ENCODE data around the gene GADL1. TPM values are rescaled to one million over a fixed set of nuclear protein-coding genes. Genes with fewer than 3 reads are reported as not detected.

GADL1 gene
- total RNA-seq, 4 donors from 2014 or later = 0.13 to 0.55 (median 0.42) TPM

DNA sequence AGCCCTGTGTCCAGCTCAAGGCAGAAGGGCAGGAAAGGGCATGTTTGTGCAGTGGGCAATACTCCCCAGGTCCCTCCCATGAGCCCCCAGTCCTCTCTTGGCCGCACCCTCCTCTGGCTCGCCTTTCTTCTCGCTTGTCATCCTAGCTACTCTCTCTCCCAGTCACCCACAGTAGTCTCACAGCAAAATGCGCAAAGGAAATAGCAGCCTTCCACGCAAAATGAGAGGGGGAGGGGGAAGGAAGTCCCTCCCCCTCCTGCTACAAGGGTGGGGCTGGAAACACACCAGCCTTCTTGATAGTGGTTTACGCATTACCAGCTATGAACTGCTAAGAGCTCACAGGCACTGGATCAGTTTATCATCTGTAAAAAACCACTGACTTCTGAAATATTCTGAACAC lies 83.8 kb downstream of the GADL1 start:
- peak overlapping the region; percentile 15 to 41 (median 36) for H3K4me3 ChIP-seq
- peak in 1 of 2 donors; percentile 36 for DNase-seq

DNA sequence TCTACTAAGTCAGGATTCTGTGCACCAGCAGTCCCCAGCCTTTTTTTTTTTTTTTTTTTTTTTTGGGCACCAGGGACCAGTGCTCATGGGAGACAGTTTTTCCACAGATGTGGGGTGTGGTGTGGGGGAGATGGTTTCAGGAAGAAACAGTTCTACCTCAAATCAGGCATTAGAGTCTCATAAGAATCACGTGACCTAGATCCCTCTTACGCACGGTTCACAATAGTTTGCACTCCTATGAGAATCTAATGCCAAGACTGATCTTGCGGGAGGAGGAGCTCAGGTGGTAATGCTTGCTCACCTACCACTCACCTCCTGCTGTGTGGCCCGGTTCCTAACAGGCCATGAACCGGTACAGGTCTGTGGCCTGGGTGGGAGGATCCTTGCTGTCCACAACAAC lies 88.8 kb downstream of the GADL1 start:
- intact Hi-C loops (cut with DNase I; ENCODE audit: low total_unique reads) = no loop called here
- ATAC-seq = no peak

More for the DNA sequence above, 83.8 kb downstream of the GADL1 start:
- Histone ChIP-seq H3K36me3 (no peaks in the 10 kb centered on the region), H3K4me1 (peaks cover 19 to 25% of the 10 kb centered on the region in 2 donors), H3K27me3 (no peaks in the 10 kb centered on the region), H3K9me3 (no peaks in the 10 kb centered on the region), H3K27ac (peak overlapping the region; percentile 78 to 84 (median 81))
- peak; percentile 40 to 83 for ATAC-seq
- intact Hi-C loops (cut with DNase I; ENCODE audit: low total_unique reads) = loop anchor here (1.0 kb wide), 1 partner anchor 16 kb away; no protein-coding TSS in a partner anchor
- in situ Hi-C loops (cut with MboI; ENCODE audit: low sequenced_read_pairs in 4 of 4) = no loop called here
- TF ChIP-seq, protein P1, sequence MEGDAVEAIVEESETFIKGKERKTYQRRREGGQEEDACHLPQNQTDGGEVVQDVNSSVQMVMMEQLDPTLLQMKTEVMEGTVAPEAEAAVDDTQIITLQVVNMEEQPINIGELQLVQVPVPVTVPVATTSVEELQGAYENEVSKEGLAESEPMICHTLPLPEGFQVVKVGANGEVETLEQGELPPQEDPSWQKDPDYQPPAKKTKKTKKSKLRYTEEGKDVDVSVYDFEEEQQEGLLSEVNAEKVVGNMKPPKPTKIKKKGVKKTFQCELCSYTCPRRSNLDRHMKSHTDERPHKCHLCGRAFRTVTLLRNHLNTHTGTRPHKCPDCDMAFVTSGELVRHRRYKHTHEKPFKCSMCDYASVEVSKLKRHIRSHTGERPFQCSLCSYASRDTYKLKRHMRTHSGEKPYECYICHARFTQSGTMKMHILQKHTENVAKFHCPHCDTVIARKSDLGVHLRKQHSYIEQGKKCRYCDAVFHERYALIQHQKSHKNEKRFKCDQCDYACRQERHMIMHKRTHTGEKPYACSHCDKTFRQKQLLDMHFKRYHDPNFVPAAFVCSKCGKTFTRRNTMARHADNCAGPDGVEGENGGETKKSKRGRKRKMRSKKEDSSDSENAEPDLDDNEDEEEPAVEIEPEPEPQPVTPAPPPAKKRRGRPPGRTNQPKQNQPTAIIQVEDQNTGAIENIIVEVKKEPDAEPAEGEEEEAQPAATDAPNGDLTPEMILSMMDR (IDR thresholded peaks at IDR 0.05 in 4 of 5, conservative IDR thresholded peaks at IDR 0.05 in 1 of 5) = no peak
- no peak for TF ChIP-seq POLR2A (IDR thresholded peaks at IDR 0.05)

DNA sequence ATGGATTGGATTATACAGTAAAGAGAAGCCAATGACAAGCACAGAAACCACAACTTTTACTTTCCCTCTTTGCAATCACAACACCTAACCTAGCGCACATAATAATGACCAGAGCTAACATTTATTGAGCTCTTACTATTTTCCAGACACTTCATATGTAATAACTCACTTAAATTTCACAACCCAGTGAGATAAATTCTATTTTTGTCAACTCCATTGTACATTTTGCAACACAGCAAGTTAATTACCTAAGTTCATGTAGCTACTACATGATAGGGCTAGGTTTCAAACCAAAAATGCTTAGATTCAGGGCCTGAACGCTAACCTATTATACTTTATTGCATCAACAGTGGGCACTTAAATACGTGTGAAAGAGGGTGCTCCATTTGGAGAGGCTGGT lies 89.5 kb downstream of the GADL1 start:
- peak overlapping the region in 2 of 4 donors; percentile 29 to 45 for H3K27ac ChIP-seq
- H3K36me3 ChIP-seq = no peaks in the 10 kb centered on the region
- intact Hi-C loops (cut with DNase I; ENCODE audit: low total_unique reads) (no loop called here), in situ Hi-C loops (cut with MboI; ENCODE audit: low sequenced_read_pairs in 4 of 4) (no loop called here)
- TF ChIP-seq POLR2A (IDR thresholded peaks at IDR 0.05) = no peak
- TF ChIP-seq, protein P1 (IDR thresholded peaks at IDR 0.05 in 4 of 5, conservative IDR thresholded peaks at IDR 0.05 in 1 of 5) = no peak
- no peaks in the 10 kb centered on the region for H3K4me1 ChIP-seq
- H3K9me3 ChIP-seq = no peaks in the 10 kb centered on the region
- peak; percentile 38 to 81 for ATAC-seq
- H3K27me3 ChIP-seq = no peaks in the 10 kb centered on the region
- H3K4me3 ChIP-seq = no peak overlapping the region
- no peak for DNase-seq

More for the DNA sequence above, 88.8 kb downstream of the GADL1 start:
- H3K27ac ChIP-seq = peak overlapping the region in 1 of 4 donors; percentile 45
- no peaks in the 10 kb centered on the region for H3K27me3 ChIP-seq
- DNase-seq = no peak
- H3K36me3 ChIP-seq = no peaks in the 10 kb centered on the region
- in situ Hi-C loops (cut with MboI; ENCODE audit: low sequenced_read_pairs in 4 of 4) = no loop called here
- peaks cover 3 to 4% of the 10 kb centered on the region in 2 donors for H3K4me1 ChIP-seq
- H3K4me3 ChIP-seq = no peak overlapping the region
- TF ChIP-seq POLR2A (IDR thresholded peaks at IDR 0.05) = no peak
- TF ChIP-seq, protein P1 (IDR thresholded peaks at IDR 0.05 in 4 of 5, conservative IDR thresholded peaks at IDR 0.05 in 1 of 5) = no peak
- no peaks in the 10 kb centered on the region for H3K9me3 ChIP-seq

DNA sequence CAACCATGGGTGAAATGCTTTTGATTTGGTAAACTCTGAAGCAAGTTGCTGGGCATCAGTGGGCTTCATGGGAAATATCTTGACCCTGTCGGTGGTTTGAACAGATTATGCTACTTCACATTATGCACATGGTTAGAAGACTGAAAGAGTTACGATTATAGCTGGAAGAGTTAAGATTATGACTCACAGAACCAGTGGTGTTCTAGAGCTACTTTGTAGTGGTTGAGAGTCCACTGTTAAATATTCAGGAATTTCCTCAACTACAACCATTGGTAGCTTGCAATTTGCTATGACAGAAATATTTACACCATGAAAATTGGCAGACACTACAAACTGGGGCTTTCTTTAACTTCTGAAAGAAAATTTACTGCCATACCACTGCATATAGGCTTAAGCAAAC lies 99.3 kb downstream of the GADL1 start:
- Histone ChIP-seq H3K4me3 (no peak overlapping the region), H3K4me1 (no peaks in the 10 kb centered on the region), H3K9me3 (no peaks in the 10 kb centered on the region), H3K27ac (no peak overlapping the region), H3K36me3 (peaks cover 0 to 2% of the 10 kb centered on the region in 2 donors), H3K27me3 (no peaks in the 10 kb centered on the region)
- intact Hi-C loops (cut with DNase I; ENCODE audit: low total_unique reads) (no loop called here), in situ Hi-C loops (cut with MboI; ENCODE audit: low sequenced_read_pairs in 4 of 4) (loop anchor here in 1 of 4 donors (25.0 kb wide), 1 partner anchor 967 kb away; no protein-coding TSS in a partner anchor)
- ATAC-seq = no peak
- no peak for DNase-seq
- TF ChIP-seq, protein P1 (IDR thresholded peaks at IDR 0.05 in 4 of 5, conservative IDR thresholded peaks at IDR 0.05 in 1 of 5) = no peak
- TF ChIP-seq POLR2A (IDR thresholded peaks at IDR 0.05) = no peak

DNA sequence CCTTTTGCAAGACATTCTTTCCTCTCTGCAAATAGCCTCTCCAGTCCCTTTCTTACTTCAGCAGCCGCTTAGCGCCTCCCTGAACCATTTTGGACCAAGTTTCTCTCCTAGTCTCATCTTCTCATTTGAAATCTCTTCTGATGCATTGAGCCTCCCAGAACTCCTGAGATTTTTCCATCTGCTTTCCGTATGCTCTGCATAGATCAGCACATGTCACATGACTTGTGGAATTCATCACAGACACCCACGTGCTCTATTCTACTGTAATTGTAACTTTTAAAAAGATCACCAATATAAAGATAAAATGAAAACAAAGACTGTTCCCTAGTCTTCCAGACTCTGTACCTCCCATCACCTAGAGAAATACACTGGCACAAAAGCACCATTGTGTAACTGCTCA lies 100.7 kb downstream of the GADL1 start:
- H3K27ac ChIP-seq = no peak overlapping the region
- in situ Hi-C loops (cut with MboI; ENCODE audit: low sequenced_read_pairs in 4 of 4) = loop anchor here in 1 of 4 donors (25.0 kb wide), 1 partner anchor 969 kb away; no protein-coding TSS in a partner anchor

More for the DNA sequence above, 100.7 kb downstream of the GADL1 start:
- no peaks in the 10 kb centered on the region for H3K27me3 ChIP-seq
- DNase-seq = no peak
- TF ChIP-seq, protein P1 (IDR thresholded peaks at IDR 0.05 in 4 of 5, conservative IDR thresholded peaks at IDR 0.05 in 1 of 5) = no peak
- TF ChIP-seq POLR2A (IDR thresholded peaks at IDR 0.05) = no peak
- no peaks in the 10 kb centered on the region for H3K4me1 ChIP-seq
- H3K4me3 ChIP-seq = no peak overlapping the region
- H3K9me3 ChIP-seq = no peaks in the 10 kb centered on the region
- H3K36me3 ChIP-seq = peaks cover 0 to 2% of the 10 kb centered on the region in 2 donors
- no peak for ATAC-seq
- intact Hi-C loops (cut with DNase I; ENCODE audit: low total_unique reads) = no loop called here

All from gastrocnemius medialis (tissue), 4 donors.